Measurements from ENCODE around the gene IGSF21. TPM values are rescaled to one million over a fixed set of nuclear protein-coding genes. Genes with fewer than 3 reads are reported as not detected.

The IGSF21 gene
- total and polyA plus RNA-seq, 2 experiments from 2014 or later, result not detected

DNA sequence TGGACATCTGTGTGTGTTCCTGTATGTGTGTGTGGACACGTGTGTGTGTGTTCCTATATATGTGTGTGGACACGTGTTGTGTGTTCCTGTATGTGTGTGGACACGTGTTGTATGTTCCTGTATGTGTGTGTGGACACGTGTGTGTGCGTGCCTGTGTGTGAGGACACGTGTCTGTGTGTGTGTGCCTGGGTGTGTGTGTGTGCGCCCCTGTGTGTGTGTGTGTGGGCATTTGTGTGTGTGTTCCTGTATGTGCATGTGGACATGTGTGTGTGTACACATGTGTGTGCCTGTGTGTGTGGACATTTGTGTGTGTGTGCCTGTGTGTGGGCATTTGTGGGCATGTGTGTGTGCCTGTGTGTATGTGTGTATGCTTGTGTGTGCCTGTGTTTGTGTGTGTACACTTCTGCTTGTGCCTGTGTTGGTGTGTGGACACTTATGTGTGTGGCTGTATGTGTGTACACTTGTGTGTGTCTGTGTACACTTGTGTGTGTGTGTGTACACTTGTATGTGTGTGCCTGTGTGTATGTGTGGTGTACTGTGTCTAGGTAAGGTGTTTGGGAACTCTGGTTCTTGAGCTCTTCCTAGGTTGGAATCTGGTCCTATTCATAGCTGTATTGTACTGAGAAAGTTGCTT is 3.7 kb upstream of the IGSF21 start:
- TF ChIP-seq EZH2phosphoT487 (IDR thresholded peaks at IDR 0.05; ENCODE audit: low read depth, severe bottlenecking, unreplicated experiment) (no peak), EZH2 (IDR thresholded peaks at IDR 0.05; ENCODE audit: borderline replicate concordance) (no peak)
- TF ChIP-seq, protein P1, sequence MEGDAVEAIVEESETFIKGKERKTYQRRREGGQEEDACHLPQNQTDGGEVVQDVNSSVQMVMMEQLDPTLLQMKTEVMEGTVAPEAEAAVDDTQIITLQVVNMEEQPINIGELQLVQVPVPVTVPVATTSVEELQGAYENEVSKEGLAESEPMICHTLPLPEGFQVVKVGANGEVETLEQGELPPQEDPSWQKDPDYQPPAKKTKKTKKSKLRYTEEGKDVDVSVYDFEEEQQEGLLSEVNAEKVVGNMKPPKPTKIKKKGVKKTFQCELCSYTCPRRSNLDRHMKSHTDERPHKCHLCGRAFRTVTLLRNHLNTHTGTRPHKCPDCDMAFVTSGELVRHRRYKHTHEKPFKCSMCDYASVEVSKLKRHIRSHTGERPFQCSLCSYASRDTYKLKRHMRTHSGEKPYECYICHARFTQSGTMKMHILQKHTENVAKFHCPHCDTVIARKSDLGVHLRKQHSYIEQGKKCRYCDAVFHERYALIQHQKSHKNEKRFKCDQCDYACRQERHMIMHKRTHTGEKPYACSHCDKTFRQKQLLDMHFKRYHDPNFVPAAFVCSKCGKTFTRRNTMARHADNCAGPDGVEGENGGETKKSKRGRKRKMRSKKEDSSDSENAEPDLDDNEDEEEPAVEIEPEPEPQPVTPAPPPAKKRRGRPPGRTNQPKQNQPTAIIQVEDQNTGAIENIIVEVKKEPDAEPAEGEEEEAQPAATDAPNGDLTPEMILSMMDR (IDR thresholded peaks at IDR 0.05; ENCODE audit: poor library complexity), result no peak
- no peak overlapping the region for H3K27ac ChIP-seq
- H3K27me3 ChIP-seq, result peaks cover 75% of the 10 kb centered on the region
- no peak for DNase-seq (ENCODE audit: low spot score)
- no peak overlapping the region for H2AFZ ChIP-seq
- H3K4me2 ChIP-seq, result no peak overlapping the region
- H3K9me3 ChIP-seq (ENCODE audit: low read depth), result no peaks in the 10 kb centered on the region
- H3K4me1 ChIP-seq (ENCODE audit: insufficient read depth), result no peaks in the 10 kb centered on the region
- 83% methylated on average over 7 of the region's 7 CpGs for WGBS (ENCODE audit: low lambda C conversion rate, missing lambda C conversion rate)
- H3K4me3 ChIP-seq, result no peak overlapping the region
- no peaks in the 10 kb centered on the region for H3K9me2 ChIP-seq (replicated peaks; ENCODE audit: insufficient read depth)
- H3K36me3 ChIP-seq (replicated peaks; ENCODE audit: insufficient read depth, low read depth), result no peaks in the 10 kb centered on the region
- H4K20me1 ChIP-seq (ENCODE audit: insufficient read depth, poor library complexity, severe bottlenecking), result no peaks in the 10 kb centered on the region
- H3K79me2 ChIP-seq, result no peaks in the 10 kb centered on the region

- no peak for DNase-seq (ENCODE audit: low spot score)
- H2AFZ ChIP-seq, result no peak overlapping the region
- WGBS (ENCODE audit: low lambda C conversion rate, missing lambda C conversion rate), result 46% methylated on average over 9 of the region's 9 CpGs
- H3K9me2 ChIP-seq (replicated peaks; ENCODE audit: insufficient read depth), result no peaks in the 10 kb centered on the region
- H3K4me3 ChIP-seq, result no peak overlapping the region
- TF ChIP-seq EZH2 (IDR thresholded peaks at IDR 0.05; ENCODE audit: borderline replicate concordance) (no peak), EZH2phosphoT487 (IDR thresholded peaks at IDR 0.05; ENCODE audit: low read depth, severe bottlenecking, unreplicated experiment) (no peak)
- TF ChIP-seq, protein P1 (IDR thresholded peaks at IDR 0.05; ENCODE audit: poor library complexity), result no peak
- no peaks in the 10 kb centered on the region for H3K79me2 ChIP-seq
- H3K27ac ChIP-seq, result no peak overlapping the region
- no peaks in the 10 kb centered on the region for H4K20me1 ChIP-seq (ENCODE audit: insufficient read depth, poor library complexity, severe bottlenecking)
- no peaks in the 10 kb centered on the region for H3K4me1 ChIP-seq (ENCODE audit: insufficient read depth)
- H3K4me2 ChIP-seq, result no peak overlapping the region
- no peaks in the 10 kb centered on the region for H3K9me3 ChIP-seq (ENCODE audit: low read depth)
- peaks cover 77% of the 10 kb centered on the region for H3K27me3 ChIP-seq
- H3K36me3 ChIP-seq (replicated peaks; ENCODE audit: insufficient read depth, low read depth), result no peaks in the 10 kb centered on the region
These were observed 3.0 kb upstream of the IGSF21 start for GRCh38 chr1:18104546-18105100.

GRCh38 chr1:18105196-18105595 is 2.4 kb upstream of the IGSF21 start:
- H3K9me3 ChIP-seq (ENCODE audit: low read depth), result no peaks in the 10 kb centered on the region
- no peak overlapping the region for H3K4me3 ChIP-seq
- no peak for DNase-seq (ENCODE audit: low spot score)
- H3K9me2 ChIP-seq (replicated peaks; ENCODE audit: insufficient read depth), result no peaks in the 10 kb centered on the region
- peaks cover 80% of the 10 kb centered on the region for H3K27me3 ChIP-seq
- TF ChIP-seq, protein P1 (IDR thresholded peaks at IDR 0.05; ENCODE audit: poor library complexity), result no peak
- no peak for TF ChIP-seq EZH2phosphoT487 (IDR thresholded peaks at IDR 0.05; ENCODE audit: low read depth, severe bottlenecking, unreplicated experiment)
- WGBS (ENCODE audit: low lambda C conversion rate, missing lambda C conversion rate), result 93% methylated on average over 4 of the region's 4 CpGs
- no peaks in the 10 kb centered on the region for H4K20me1 ChIP-seq (ENCODE audit: insufficient read depth, poor library complexity, severe bottlenecking)
- no peak overlapping the region for H2AFZ ChIP-seq
- peaks cover 4% of the 10 kb centered on the region for H3K4me1 ChIP-seq (ENCODE audit: insufficient read depth)
- no peaks in the 10 kb centered on the region for H3K36me3 ChIP-seq (replicated peaks; ENCODE audit: insufficient read depth, low read depth)
- no peak overlapping the region for H3K27ac ChIP-seq
- H3K79me2 ChIP-seq, result no peaks in the 10 kb centered on the region
- H3K4me2 ChIP-seq, result no peak overlapping the region
